HCT116 (cell line): ENCODE data around the gene ERVW-1. TPM values are rescaled to one million over a fixed set of nuclear protein-coding genes. Genes with fewer than 3 reads are reported as not detected.

Source experiments
- ATAC-seq: fragments of 200-7000 bp; cut with Tn5 transposase; 2 replicates; pipeline ENCODE4 v1.9.1; 2020; ENCODE audit warnings: mild to moderate bottlenecking, moderate library complexity
- BruUV-seq: library from RNA; stranded (reverse); fragments of 400-500 nt; replicated peaks from 2 replicates; lab custom pipeline; 2021; lab: Mats Ljungman, UMichigan
- CTCF ChIA-PET: fragments of 300-600 bp; sonication (Branson Sonifier 250); formaldehyde crosslinking; loops from one replicate; lab custom pipeline; 2021; ENCODE audit warnings: antibody characterized with exemption; lab: Charles Lee
- POLR2A ChIA-PET: fragments of 300-600, 350-600 bp; sonication (Branson Sonifier 250); formaldehyde crosslinking; loops from one replicate; lab custom pipeline; 2021; ENCODE audit warnings: antibody characterized with exemption; lab: Charles Lee
- RAD21 ChIA-PET, 2 experiments: fragments of 300-600 bp; sonication (Branson Sonifier 250); formaldehyde crosslinking; loops; one replicate each; lab custom pipeline; 2023; ENCODE audit warnings: low total read pairs in 2 of 2; ENCODE audit not compliant: uncharacterized antibody in 2 of 2, unreplicated experiment in 2 of 2, low non-redundant PET in 1 of 2; lab: Charles Lee
- DNase-seq: peaks from one replicate; pipeline ENCODE4 v3.0.0-alpha.2; 2010; ENCODE audit warnings: low read depth, low spot score
- H2AFZ ChIP-seq: fragments of 200-600 bp; shearing (Covaris generic), sonication (generic); 2 replicates; pipeline ENCODE4 v1.6.1; 2017; ENCODE audit warnings: low read depth, mixed run types, mixed read lengths, antibody characterized with exemption, low read length; ENCODE audit not compliant: poor library complexity, severe bottlenecking
- H3K27ac ChIP-seq: 2 replicates; pipeline ENCODE4 v1.5.1; 2012; ENCODE audit warnings: low read depth, low read length
- H3K27me3 ChIP-seq: fragments of 200-600 bp; sonication (generic); 2 replicates; pipeline ENCODE4 v1.6.1; 2016; ENCODE audit warnings: mixed run types, low read length, mixed read lengths; ENCODE audit not compliant: insufficient read depth
- H3K36me3 ChIP-seq, 2 experiments: fragments of 200-500 bp in 1 of 2; fragments of 200-600 bp in 1 of 2; sonication (Bioruptor generic) in 1 of 2; sonication (generic) in 1 of 2; 2 replicates each; pipeline versions ENCODE4 v1.5.1 to v1.6.1; 2014 to 2016; ENCODE audit warnings: low read length in 2 of 2, inconsistent platforms in 1 of 2, mixed read lengths in 1 of 2, mixed run types in 1 of 2; ENCODE audit not compliant: insufficient read depth in 2 of 2, control insufficient read depth in 1 of 2
- H3K4me1 ChIP-seq, 2 experiments: fragments of 200-600 bp in 1 of 2; sonication (generic) in 1 of 2; 2 replicates each; pipeline versions ENCODE4 v1.5.1 to v1.6.1; 2012 to 2017; ENCODE audit warnings: low read length in 2 of 2, inconsistent platforms in 1 of 2, mild to moderate bottlenecking in 1 of 2, mixed read lengths in 1 of 2, mixed run types in 1 of 2, moderate library complexity in 1 of 2; ENCODE audit not compliant: insufficient read depth in 2 of 2, control insufficient read depth in 1 of 2
- H3K4me2 ChIP-seq: fragments of 200-600 bp; sonication (generic); 2 replicates; pipeline ENCODE4 v1.6.1; 2017; ENCODE audit warnings: mixed run types, low read length, mixed read lengths
- H3K4me3 ChIP-seq, 2 experiments: fragments of 200-600 bp in 1 of 2; sonication (generic) in 1 of 2; replicated peaks in 1 of 2; 2 replicates each; pipeline ENCODE4 v1.5.1; 2011 to 2016; ENCODE audit warnings: low read length in 2 of 2, control low read depth in 1 of 2, low read depth in 1 of 2, mild to moderate bottlenecking in 1 of 2, mixed read lengths in 1 of 2, mixed run types in 1 of 2
- H3K79me2 ChIP-seq: fragments of 200-600 bp; sonication (generic); 2 replicates; pipeline ENCODE4 v1.6.1; 2017; ENCODE audit warnings: mild to moderate bottlenecking, mixed run types, low read length, moderate library complexity, mixed read lengths; ENCODE audit not compliant: insufficient read depth
- H3K9ac ChIP-seq: fragments of 200-600 bp; sonication (generic); 2 replicates; pipeline ENCODE4 v1.6.1; 2016; ENCODE audit warnings: low read length, mixed read lengths
- H3K9me2 ChIP-seq: fragments of 200-600 bp; sonication (generic), shearing (Covaris generic); 2 replicates; pipeline ENCODE4 v1.6.1; 2017; ENCODE audit warnings: mixed run types, mild to moderate bottlenecking, moderate library complexity; ENCODE audit not compliant: insufficient read depth
- H3K9me3 ChIP-seq, 2 experiments: fragments of 200-500 bp in 1 of 2; fragments of 200-600 bp in 1 of 2; sonication (Bioruptor generic) in 1 of 2; sonication (generic) in 1 of 2; 2 replicates each; pipeline ENCODE4 v1.6.1; 2014 to 2017; ENCODE audit warnings: low read length in 2 of 2, mixed read lengths in 2 of 2, inconsistent platforms in 1 of 2, low read depth in 1 of 2, mild to moderate bottlenecking in 1 of 2, mixed run types in 1 of 2, moderate library complexity in 1 of 2; ENCODE audit not compliant: control insufficient read depth in 1 of 2, insufficient read depth in 1 of 2
- H4K20me1 ChIP-seq: fragments of 200-600 bp; sonication (generic), shearing (Covaris generic); 2 replicates; pipeline ENCODE4 v1.6.1; 2017; ENCODE audit warnings: mixed run types, mild to moderate bottlenecking, moderate library complexity; ENCODE audit not compliant: insufficient read depth
- ELF1 ChIP-seq: IDR thresholded peaks from 2 replicates; pipeline ENCODE4 v1.6.1; 2012; ENCODE audit warnings: low read depth, borderline replicate concordance
- EZH2phosphoT487 ChIP-seq: fragments of 200-600 bp; IDR thresholded peaks from 2 replicates; pipeline ENCODE4 v1.6.1; 2018; ENCODE audit warnings: antibody characterized with exemption, borderline replicate concordance
- FOSL1 ChIP-seq: IDR thresholded peaks from 2 replicates; pipeline ENCODE4 v1.6.1; 2012; ENCODE audit warnings: low read depth
- POLR2AphosphoS5 ChIP-seq: IDR thresholded peaks from 2 replicates; pipeline ENCODE4 v1.6.1; 2011; ENCODE audit warnings: mild to moderate bottlenecking, low read depth, low read length, moderate library complexity
- SRF ChIP-seq: IDR thresholded peaks from 2 replicates; pipeline ENCODE4 v1.6.1; 2012; ENCODE audit warnings: low read depth
- YY1 ChIP-seq: IDR thresholded peaks from 2 replicates; pipeline ENCODE4 v1.6.1; 2011; ENCODE audit warnings: low read length, low read depth, moderate library complexity, mild to moderate bottlenecking; ENCODE audit not compliant: insufficient replicate concordance; ENCODE audit errors: extremely low read depth
- ZNF274 ChIP-seq: fragments of 200-500 bp; sonication (Bioruptor generic); IDR thresholded peaks from 2 replicates; pipeline ENCODE4 v1.6.1; 2014; ENCODE audit warnings: mild to moderate bottlenecking, low read depth, low read length, inconsistent platforms
- intact Hi-C: fragments of 100-400 bp; cut with micrococcal nuclease; formaldehyde crosslinking; loops from 2 replicates; pipeline ENCODE4 v1.10.0; 2022
- total RNA-seq: library from RNA; stranded (reverse); gene quantifications from one replicate; pipeline ENCODE4 v1.2.1, GENCODE V29; 2021; ENCODE audit not compliant: unreplicated experiment
- TF ChIP-seq, protein P1 (sequence below): IDR thresholded peaks from 2 replicates; pipeline ENCODE4 v1.6.1; 2012; ENCODE audit warnings: low read depth
- TF ChIP-seq, protein P2 (sequence below): IDR thresholded peaks from 2 replicates; pipeline ENCODE4 v1.6.1; 2012
- TF ChIP-seq, protein P3 (sequence below), 3 experiments: fragments of 200-600 bp in 1 of 3; sonication (generic) in 1 of 3; IDR thresholded peaks in 2 of 3; conservative IDR thresholded peaks in 1 of 3; 2 replicates each; pipeline ENCODE4 v1.5.1; 2012 to 2017; ENCODE audit warnings: low read depth in 2 of 3, low read length in 2 of 3, antibody characterized with exemption in 1 of 3, borderline replicate concordance in 1 of 3, control low read depth in 1 of 3, mild to moderate bottlenecking in 1 of 3, mixed read lengths in 1 of 3, mixed run types in 1 of 3, moderate library complexity in 1 of 3; ENCODE audit not compliant: insufficient read depth in 1 of 3

Gene ERVW-1
- total RNA-seq, 1 experiment from 2014 or later: not detected

DNA sequence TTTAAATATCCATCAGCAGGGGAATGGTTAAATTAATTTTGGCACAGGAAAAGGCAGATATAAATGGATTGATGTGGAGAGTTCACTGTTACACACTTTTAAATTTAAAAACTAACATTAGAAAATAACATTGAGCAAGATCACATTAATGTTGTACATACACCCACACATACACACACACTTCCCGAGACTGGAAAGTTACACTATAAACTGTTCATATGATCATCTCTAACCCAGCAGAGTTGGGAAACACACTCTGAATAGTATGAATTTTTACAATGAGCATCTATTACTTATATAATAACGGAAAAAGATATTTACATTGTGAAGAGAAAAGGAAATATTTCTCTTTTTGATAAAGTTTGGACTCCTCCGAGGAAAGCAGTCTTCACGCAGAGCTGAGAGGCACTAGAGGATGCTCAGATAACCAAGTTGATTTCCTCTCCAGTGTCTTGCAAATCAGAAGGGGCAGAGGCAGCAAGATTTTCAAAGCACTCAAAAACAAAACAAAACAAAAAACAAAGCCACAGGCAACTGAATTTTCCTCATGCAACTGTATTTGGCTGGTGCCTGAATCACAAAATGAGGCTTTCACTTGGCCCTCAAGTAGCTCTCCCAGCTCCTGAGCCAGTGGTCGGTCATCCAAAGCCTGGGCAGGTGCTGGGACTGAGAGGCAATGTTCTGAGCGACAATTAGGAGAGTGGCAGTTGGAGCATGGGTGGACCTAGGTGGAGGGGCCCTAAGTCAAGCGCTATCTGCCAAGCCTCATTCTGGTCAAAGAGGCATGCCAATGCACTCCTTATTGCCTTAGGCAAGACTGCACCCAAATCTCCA lies 40.9 kb downstream of the ERVW-1 start:
- no peaks in the 10 kb centered on the region for H3K9me2 ChIP-seq
- DNase-seq (no peak), ATAC-seq (no peak)
- no TSS peak for BruUV-seq
- ChIA-PET POLR2A (no interaction called here), CTCF (interaction anchor here (1.7 kb wide), 1 partner anchor 10 kb away, joined by 7 read pairs; the partner anchor contains the start of gene GATAD1), RAD21 (no interaction called here)
- no peak overlapping the region for H3K27ac ChIP-seq
- H3K9me3 ChIP-seq: no peaks in the 10 kb centered on the region
- H3K4me2 ChIP-seq: no peak overlapping the region
- H3K4me1 ChIP-seq: no peaks in the 10 kb centered on the region
- H3K9ac ChIP-seq: no peak overlapping the region
- no peak overlapping the region for H3K4me3 ChIP-seq
- H3K79me2 ChIP-seq: no peaks in the 10 kb centered on the region
- no peaks in the 10 kb centered on the region for H3K27me3 ChIP-seq
- TF ChIP-seq, protein P1, sequence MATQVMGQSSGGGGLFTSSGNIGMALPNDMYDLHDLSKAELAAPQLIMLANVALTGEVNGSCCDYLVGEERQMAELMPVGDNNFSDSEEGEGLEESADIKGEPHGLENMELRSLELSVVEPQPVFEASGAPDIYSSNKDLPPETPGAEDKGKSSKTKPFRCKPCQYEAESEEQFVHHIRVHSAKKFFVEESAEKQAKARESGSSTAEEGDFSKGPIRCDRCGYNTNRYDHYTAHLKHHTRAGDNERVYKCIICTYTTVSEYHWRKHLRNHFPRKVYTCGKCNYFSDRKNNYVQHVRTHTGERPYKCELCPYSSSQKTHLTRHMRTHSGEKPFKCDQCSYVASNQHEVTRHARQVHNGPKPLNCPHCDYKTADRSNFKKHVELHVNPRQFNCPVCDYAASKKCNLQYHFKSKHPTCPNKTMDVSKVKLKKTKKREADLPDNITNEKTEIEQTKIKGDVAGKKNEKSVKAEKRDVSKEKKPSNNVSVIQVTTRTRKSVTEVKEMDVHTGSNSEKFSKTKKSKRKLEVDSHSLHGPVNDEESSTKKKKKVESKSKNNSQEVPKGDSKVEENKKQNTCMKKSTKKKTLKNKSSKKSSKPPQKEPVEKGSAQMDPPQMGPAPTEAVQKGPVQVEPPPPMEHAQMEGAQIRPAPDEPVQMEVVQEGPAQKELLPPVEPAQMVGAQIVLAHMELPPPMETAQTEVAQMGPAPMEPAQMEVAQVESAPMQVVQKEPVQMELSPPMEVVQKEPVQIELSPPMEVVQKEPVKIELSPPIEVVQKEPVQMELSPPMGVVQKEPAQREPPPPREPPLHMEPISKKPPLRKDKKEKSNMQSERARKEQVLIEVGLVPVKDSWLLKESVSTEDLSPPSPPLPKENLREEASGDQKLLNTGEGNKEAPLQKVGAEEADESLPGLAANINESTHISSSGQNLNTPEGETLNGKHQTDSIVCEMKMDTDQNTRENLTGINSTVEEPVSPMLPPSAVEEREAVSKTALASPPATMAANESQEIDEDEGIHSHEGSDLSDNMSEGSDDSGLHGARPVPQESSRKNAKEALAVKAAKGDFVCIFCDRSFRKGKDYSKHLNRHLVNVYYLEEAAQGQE: no peak
- TF ChIP-seq FOSL1 (no peak), SRF (no peak)
- H4K20me1 ChIP-seq: no peaks in the 10 kb centered on the region
- no peaks in the 10 kb centered on the region for H3K36me3 ChIP-seq
- no peak overlapping the region for H2AFZ ChIP-seq
- intact Hi-C loops: no loop called here

DNA sequence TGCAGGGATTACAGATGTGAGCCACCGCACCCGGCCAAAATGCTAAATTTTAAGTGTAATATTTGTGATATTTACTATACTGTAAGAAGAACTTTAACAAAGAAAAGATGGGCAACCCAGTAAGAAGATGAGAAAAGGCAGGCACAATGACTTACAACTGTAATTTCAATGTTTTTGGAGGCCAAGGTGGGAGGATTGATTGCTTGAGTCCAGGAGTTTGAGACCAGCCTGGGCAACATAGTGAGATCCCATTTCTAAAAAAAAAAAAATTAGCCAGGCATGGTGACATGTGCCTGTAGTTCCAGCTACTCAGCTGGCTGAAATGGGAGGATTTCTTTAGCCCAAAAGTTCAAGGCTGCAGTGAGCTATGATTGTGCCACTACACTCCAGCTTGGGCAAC lies 42.2 kb downstream of the ERVW-1 start:
- ChIA-PET CTCF (no interaction called here), RAD21 (no interaction called here), POLR2A (no interaction called here)
- Histone ChIP-seq H3K27ac (no peak overlapping the region), H3K36me3 (no peaks in the 10 kb centered on the region), H3K9ac (no peak overlapping the region), H3K4me3 (no peak overlapping the region), H3K4me1 (no peaks in the 10 kb centered on the region), H2AFZ (no peak overlapping the region), H3K27me3 (no peaks in the 10 kb centered on the region), H3K4me2 (no peak overlapping the region), H3K9me3 (no peaks in the 10 kb centered on the region), H3K9me2 (no peaks in the 10 kb centered on the region), H4K20me1 (no peaks in the 10 kb centered on the region), H3K79me2 (no peaks in the 10 kb centered on the region)
- BruUV-seq: no TSS peak
- intact Hi-C loops: no loop called here
- no peak for ATAC-seq
- TF ChIP-seq POLR2AphosphoS5 (no peak), EZH2phosphoT487 (no peak), ELF1 (no peak), YY1 (no peak), FOSL1 (no peak), ZNF274 (no peak), SRF (no peak)
- TF ChIP-seq, protein P2, sequence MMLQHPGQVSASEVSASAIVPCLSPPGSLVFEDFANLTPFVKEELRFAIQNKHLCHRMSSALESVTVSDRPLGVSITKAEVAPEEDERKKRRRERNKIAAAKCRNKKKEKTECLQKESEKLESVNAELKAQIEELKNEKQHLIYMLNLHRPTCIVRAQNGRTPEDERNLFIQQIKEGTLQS: no peak
- TF ChIP-seq, protein P3, sequence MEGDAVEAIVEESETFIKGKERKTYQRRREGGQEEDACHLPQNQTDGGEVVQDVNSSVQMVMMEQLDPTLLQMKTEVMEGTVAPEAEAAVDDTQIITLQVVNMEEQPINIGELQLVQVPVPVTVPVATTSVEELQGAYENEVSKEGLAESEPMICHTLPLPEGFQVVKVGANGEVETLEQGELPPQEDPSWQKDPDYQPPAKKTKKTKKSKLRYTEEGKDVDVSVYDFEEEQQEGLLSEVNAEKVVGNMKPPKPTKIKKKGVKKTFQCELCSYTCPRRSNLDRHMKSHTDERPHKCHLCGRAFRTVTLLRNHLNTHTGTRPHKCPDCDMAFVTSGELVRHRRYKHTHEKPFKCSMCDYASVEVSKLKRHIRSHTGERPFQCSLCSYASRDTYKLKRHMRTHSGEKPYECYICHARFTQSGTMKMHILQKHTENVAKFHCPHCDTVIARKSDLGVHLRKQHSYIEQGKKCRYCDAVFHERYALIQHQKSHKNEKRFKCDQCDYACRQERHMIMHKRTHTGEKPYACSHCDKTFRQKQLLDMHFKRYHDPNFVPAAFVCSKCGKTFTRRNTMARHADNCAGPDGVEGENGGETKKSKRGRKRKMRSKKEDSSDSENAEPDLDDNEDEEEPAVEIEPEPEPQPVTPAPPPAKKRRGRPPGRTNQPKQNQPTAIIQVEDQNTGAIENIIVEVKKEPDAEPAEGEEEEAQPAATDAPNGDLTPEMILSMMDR (IDR thresholded peaks at IDR 0.05 in 2 of 3, conservative IDR thresholded peaks at IDR 0.05 in 1 of 3; ENCODE audit: borderline replicate concordance in 1 of 3, insufficient read depth in 1 of 3, low read depth in 2 of 3, low read length in 2 of 3): no peak
- no peak for DNase-seq
